Measurements from ENCODE around the gene DENND1B. TPM values are rescaled to one million over a fixed set of nuclear protein-coding genes. Genes with fewer than 3 reads are reported as not detected.

Gene DENND1B
- total and polyA plus RNA-seq, 9 of the 15 experiments (the other 6 are each of a cell fraction or from before 2014, with no cell fraction given) = 2.1 to 12.1 (median 7.5) TPM

GRCh38 chr1:197544130-197544529, 231.2 kb downstream of the DENND1B start (continued):
- TF ChIP-seq, protein P1, sequence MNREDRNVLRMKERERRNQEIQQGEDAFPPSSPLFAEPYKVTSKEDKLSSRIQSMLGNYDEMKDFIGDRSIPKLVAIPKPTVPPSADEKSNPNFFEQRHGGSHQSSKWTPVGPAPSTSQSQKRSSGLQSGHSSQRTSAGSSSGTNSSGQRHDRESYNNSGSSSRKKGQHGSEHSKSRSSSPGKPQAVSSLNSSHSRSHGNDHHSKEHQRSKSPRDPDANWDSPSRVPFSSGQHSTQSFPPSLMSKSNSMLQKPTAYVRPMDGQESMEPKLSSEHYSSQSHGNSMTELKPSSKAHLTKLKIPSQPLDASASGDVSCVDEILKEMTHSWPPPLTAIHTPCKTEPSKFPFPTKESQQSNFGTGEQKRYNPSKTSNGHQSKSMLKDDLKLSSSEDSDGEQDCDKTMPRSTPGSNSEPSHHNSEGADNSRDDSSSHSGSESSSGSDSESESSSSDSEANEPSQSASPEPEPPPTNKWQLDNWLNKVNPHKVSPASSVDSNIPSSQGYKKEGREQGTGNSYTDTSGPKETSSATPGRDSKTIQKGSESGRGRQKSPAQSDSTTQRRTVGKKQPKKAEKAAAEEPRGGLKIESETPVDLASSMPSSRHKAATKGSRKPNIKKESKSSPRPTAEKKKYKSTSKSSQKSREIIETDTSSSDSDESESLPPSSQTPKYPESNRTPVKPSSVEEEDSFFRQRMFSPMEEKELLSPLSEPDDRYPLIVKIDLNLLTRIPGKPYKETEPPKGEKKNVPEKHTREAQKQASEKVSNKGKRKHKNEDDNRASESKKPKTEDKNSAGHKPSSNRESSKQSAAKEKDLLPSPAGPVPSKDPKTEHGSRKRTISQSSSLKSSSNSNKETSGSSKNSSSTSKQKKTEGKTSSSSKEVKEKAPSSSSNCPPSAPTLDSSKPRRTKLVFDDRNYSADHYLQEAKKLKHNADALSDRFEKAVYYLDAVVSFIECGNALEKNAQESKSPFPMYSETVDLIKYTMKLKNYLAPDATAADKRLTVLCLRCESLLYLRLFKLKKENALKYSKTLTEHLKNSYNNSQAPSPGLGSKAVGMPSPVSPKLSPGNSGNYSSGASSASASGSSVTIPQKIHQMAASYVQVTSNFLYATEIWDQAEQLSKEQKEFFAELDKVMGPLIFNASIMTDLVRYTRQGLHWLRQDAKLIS (CRISPR knock-in tag; IDR thresholded peaks at IDR 0.05) = no peak
- TF ChIP-seq, protein P2, sequence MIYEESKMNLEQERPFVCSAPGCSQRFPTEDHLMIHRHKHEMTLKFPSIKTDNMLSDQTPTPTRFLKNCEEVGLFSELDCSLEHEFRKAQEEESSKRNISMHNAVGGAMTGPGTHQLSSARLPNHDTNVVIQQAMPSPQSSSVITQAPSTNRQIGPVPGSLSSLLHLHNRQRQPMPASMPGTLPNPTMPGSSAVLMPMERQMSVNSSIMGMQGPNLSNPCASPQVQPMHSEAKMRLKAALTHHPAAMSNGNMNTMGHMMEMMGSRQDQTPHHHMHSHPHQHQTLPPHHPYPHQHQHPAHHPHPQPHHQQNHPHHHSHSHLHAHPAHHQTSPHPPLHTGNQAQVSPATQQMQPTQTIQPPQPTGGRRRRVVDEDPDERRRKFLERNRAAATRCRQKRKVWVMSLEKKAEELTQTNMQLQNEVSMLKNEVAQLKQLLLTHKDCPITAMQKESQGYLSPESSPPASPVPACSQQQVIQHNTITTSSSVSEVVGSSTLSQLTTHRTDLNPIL (CRISPR knock-in tag; IDR thresholded peaks at IDR 0.05) = no peak
- TF ChIP-seq, protein P3, sequence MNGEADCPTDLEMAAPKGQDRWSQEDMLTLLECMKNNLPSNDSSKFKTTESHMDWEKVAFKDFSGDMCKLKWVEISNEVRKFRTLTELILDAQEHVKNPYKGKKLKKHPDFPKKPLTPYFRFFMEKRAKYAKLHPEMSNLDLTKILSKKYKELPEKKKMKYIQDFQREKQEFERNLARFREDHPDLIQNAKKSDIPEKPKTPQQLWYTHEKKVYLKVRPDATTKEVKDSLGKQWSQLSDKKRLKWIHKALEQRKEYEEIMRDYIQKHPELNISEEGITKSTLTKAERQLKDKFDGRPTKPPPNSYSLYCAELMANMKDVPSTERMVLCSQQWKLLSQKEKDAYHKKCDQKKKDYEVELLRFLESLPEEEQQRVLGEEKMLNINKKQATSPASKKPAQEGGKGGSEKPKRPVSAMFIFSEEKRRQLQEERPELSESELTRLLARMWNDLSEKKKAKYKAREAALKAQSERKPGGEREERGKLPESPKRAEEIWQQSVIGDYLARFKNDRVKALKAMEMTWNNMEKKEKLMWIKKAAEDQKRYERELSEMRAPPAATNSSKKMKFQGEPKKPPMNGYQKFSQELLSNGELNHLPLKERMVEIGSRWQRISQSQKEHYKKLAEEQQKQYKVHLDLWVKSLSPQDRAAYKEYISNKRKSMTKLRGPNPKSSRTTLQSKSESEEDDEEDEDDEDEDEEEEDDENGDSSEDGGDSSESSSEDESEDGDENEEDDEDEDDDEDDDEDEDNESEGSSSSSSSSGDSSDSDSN (IDR thresholded peaks at IDR 0.05; ENCODE audit: borderline replicate concordance in 1 of 2, low read depth in 2 of 2, low read length in 2 of 2) = no peak
- TF ChIP-seq, protein P4, sequence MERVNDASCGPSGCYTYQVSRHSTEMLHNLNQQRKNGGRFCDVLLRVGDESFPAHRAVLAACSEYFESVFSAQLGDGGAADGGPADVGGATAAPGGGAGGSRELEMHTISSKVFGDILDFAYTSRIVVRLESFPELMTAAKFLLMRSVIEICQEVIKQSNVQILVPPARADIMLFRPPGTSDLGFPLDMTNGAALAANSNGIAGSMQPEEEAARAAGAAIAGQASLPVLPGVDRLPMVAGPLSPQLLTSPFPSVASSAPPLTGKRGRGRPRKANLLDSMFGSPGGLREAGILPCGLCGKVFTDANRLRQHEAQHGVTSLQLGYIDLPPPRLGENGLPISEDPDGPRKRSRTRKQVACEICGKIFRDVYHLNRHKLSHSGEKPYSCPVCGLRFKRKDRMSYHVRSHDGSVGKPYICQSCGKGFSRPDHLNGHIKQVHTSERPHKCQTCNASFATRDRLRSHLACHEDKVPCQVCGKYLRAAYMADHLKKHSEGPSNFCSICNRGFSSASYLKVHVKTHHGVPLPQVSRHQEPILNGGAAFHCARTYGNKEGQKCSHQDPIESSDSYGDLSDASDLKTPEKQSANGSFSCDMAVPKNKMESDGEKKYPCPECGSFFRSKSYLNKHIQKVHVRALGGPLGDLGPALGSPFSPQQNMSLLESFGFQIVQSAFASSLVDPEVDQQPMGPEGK (CRISPR knock-in tag; IDR thresholded peaks at IDR 0.05; ENCODE audit: borderline replicate concordance) = no peak
- TF ChIP-seq PHF8 (IDR thresholded peaks at IDR 0.05; ENCODE audit: borderline replicate concordance, low read length) (no peak), ZNF785 (CRISPR knock-in tag; IDR thresholded peaks at IDR 0.05) (no peak), ZFP1 (CRISPR knock-in tag; IDR thresholded peaks at IDR 0.05) (no peak)
